OCI-LY7 (cell line): Measurements from ENCODE around the gene CDC42BPG. TPM values are rescaled to one million over a fixed set of nuclear protein-coding genes. Genes with fewer than 3 reads are reported as not detected.

Experiments used
- BruUV-seq: library from RNA; stranded (reverse); fragments of 400-500 nt; replicated peaks from 2 replicates; lab custom pipeline; 2021; lab: Mats Ljungman, UMichigan
- CTCF ChIA-PET: fragments of 300-600 bp; sonication (Branson Sonifier 250); formaldehyde crosslinking; loops from one replicate; lab custom pipeline; 2022; ENCODE audit warnings: antibody characterized with exemption; ENCODE audit not compliant: unreplicated experiment; lab: Charles Lee
- POLR2A ChIA-PET: fragments of 300-600 bp; sonication (Branson Sonifier 250); formaldehyde crosslinking; loops from one replicate; lab custom pipeline; 2022; ENCODE audit warnings: antibody characterized with exemption; lab: Charles Lee
- DNase-seq: peaks from one replicate; pipeline ENCODE4 v3.0.0-alpha.2; 2015; ENCODE audit warnings: low spot score
- H2AFZ ChIP-seq: fragments of 200-600 bp; sonication (generic), shearing (Covaris generic); 2 replicates; pipeline ENCODE4 v1.6.1; 2014; ENCODE audit warnings: mild to moderate bottlenecking, antibody characterized with exemption, low read length, moderate library complexity
- H3K27ac ChIP-seq: fragments of 200-600 bp; sonication (generic); 2 replicates; pipeline ENCODE4 v1.5.1; 2014; ENCODE audit warnings: mixed run types, low read depth, mild to moderate bottlenecking, moderate library complexity, low read length, inconsistent platforms; ENCODE audit not compliant: poor library complexity, severe bottlenecking
- H3K36me3 ChIP-seq: fragments of 200-600 bp; sonication (generic); 2 replicates; pipeline ENCODE4 v1.6.1; 2014; ENCODE audit warnings: mild to moderate bottlenecking, antibody characterized with exemption, low read length, moderate library complexity, mixed read lengths; ENCODE audit not compliant: insufficient read depth
- H3K4me1 ChIP-seq: fragments of 200-600 bp; sonication (generic); 2 replicates; pipeline ENCODE4 v1.5.1; 2014; ENCODE audit warnings: mild to moderate bottlenecking, low read length; ENCODE audit not compliant: insufficient read depth, poor library complexity, severe bottlenecking
- H3K4me2 ChIP-seq: fragments of 200-600 bp; sonication (generic); 2 replicates; pipeline ENCODE4 v1.6.1; 2014; ENCODE audit warnings: mild to moderate bottlenecking, low read length
- H3K4me3 ChIP-seq: fragments of 200-600 bp; sonication (generic); 2 replicates; pipeline ENCODE4 v1.5.1; 2014; ENCODE audit warnings: mild to moderate bottlenecking, low read depth, low read length; ENCODE audit not compliant: poor library complexity, severe bottlenecking
- H3K79me2 ChIP-seq: fragments of 200-600 bp; sonication (generic); 2 replicates; pipeline ENCODE4 v1.6.1; 2016; ENCODE audit warnings: low read depth, mild to moderate bottlenecking, low read length, moderate library complexity, mixed read lengths; ENCODE audit not compliant: insufficient read depth
- H3K9me2 ChIP-seq: fragments of 200-600 bp; sonication (generic); 2 replicates; pipeline ENCODE4 v1.6.1; 2016; ENCODE audit warnings: mild to moderate bottlenecking, low read length, mixed read lengths; ENCODE audit not compliant: insufficient read depth
- H3K9me3 ChIP-seq: fragments of 200-600 bp; sonication (generic); 2 replicates; pipeline ENCODE4 v1.6.1; 2014; ENCODE audit warnings: mild to moderate bottlenecking, mixed run types, low read length, mixed read lengths
- H4K20me1 ChIP-seq: fragments of 200-600 bp; sonication (generic); 2 replicates; pipeline ENCODE4 v1.6.1; 2014; ENCODE audit warnings: mild to moderate bottlenecking, antibody characterized with exemption, low read length, moderate library complexity, mixed read lengths; ENCODE audit not compliant: insufficient read depth
- EZH2phosphoT487 ChIP-seq: fragments of 200-600 bp; sonication (generic); IDR thresholded peaks from 2 replicates; pipeline ENCODE4 v1.6.1; 2018; ENCODE audit warnings: low read depth, borderline replicate concordance, mild to moderate bottlenecking, mixed run types, antibody characterized with exemption, low read length, moderate library complexity, mixed read lengths
- intact Hi-C: fragments of 100-400 bp; cut with micrococcal nuclease; formaldehyde crosslinking; loops from one replicate; pipeline ENCODE4 v1.10.0; 2022; ENCODE audit not compliant: unreplicated experiment
- total RNA-seq, 2 experiments: library from RNA; depleted of rRNA in 1 of 2; stranded (reverse); fragments of >200 nt in 1 of 2; shearing (Covaris generic) in 1 of 2; gene quantifications; 2 replicates each; pipeline ENCODE4 v1.2.3, GENCODE V29; 2014 to 2022
- TF ChIP-seq, protein P1 (sequence below): fragments of 200-600 bp; sonication (generic); conservative IDR thresholded peaks from 2 replicates; pipeline ENCODE4 v1.5.1; 2014; ENCODE audit warnings: mild to moderate bottlenecking, antibody characterized with exemption, low read length, moderate library complexity, mixed read lengths

The CDC42BPG gene
- total RNA-seq, 2 experiments from 2014 or later: 3.5 to 4.9 TPM

DNA sequence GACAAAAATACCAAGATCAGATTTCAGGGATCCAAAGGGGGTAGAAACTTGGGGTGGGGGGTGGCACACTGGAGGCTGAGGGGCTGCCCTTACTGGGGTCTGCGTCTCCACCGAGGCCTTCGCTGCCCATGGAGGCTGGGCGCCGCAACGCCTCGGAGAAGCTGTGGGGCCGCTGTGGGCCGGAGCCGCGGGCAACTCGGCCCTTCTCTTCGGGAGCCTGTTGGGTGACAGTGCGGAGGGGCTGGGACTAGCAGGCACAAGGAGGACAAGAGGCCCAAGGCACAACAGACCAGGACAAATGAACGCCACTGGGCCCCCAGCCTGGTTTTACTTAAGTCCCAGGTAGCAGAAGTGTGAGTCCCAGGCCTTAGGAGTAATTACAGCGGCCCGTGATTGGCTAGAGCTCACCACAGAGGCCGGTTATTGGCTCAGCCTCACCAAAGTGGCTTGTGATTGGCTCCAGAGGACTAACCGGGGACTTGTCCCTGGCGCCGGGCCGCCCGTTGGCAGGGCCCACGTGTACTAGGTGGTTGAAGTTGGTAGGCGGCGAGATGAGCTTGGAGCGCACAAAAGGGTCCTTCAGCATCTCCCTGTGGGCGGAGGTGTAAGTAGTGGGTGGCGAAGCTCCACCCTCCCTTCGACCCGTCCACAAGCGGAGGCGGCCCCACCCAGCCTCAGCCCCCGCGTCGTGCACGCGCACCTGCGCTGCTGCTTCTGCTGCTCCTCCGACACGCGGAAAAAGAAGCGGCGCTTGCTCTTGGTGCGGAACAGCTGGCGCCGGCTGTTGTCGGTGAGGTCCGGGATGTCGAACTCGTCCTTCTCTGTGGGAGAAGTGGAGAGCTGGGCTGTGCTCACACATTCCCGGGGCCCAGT lies 17.6 kb downstream of the CDC42BPG start:
- no peaks in the 10 kb centered on the region for H3K9me3 ChIP-seq
- ChIA-PET CTCF (no interaction called here), POLR2A (no interaction called here)
- no peaks in the 10 kb centered on the region for H3K9me2 ChIP-seq
- TF ChIP-seq, protein P1, sequence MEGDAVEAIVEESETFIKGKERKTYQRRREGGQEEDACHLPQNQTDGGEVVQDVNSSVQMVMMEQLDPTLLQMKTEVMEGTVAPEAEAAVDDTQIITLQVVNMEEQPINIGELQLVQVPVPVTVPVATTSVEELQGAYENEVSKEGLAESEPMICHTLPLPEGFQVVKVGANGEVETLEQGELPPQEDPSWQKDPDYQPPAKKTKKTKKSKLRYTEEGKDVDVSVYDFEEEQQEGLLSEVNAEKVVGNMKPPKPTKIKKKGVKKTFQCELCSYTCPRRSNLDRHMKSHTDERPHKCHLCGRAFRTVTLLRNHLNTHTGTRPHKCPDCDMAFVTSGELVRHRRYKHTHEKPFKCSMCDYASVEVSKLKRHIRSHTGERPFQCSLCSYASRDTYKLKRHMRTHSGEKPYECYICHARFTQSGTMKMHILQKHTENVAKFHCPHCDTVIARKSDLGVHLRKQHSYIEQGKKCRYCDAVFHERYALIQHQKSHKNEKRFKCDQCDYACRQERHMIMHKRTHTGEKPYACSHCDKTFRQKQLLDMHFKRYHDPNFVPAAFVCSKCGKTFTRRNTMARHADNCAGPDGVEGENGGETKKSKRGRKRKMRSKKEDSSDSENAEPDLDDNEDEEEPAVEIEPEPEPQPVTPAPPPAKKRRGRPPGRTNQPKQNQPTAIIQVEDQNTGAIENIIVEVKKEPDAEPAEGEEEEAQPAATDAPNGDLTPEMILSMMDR: no peak
- no peak for TF ChIP-seq EZH2phosphoT487
- no peaks in the 10 kb centered on the region for H4K20me1 ChIP-seq
- H3K36me3 ChIP-seq: no peaks in the 10 kb centered on the region
- BruUV-seq: no TSS peak
- no peak overlapping the region for H2AFZ ChIP-seq
- no peak overlapping the region for H3K4me3 ChIP-seq
- no peaks in the 10 kb centered on the region for H3K79me2 ChIP-seq
- H3K4me2 ChIP-seq: no peak overlapping the region
- peaks cover 4% of the 10 kb centered on the region for H3K4me1 ChIP-seq
- intact Hi-C loops: no loop called here
- no peak for DNase-seq
- H3K27ac ChIP-seq: no peak overlapping the region

- DNase-seq: no peak
- Histone ChIP-seq H3K27ac (no peak overlapping the region), H4K20me1 (no peaks in the 10 kb centered on the region), H2AFZ (no peak overlapping the region), H3K4me3 (no peak overlapping the region), H3K4me1 (peaks cover 4% of the 10 kb centered on the region), H3K36me3 (no peaks in the 10 kb centered on the region), H3K9me3 (no peaks in the 10 kb centered on the region), H3K79me2 (no peaks in the 10 kb centered on the region), H3K9me2 (no peaks in the 10 kb centered on the region), H3K4me2 (no peak overlapping the region)
- no peak for TF ChIP-seq EZH2phosphoT487
- TF ChIP-seq, protein P1: no peak
- intact Hi-C loops: no loop called here
- no TSS peak for BruUV-seq
- ChIA-PET POLR2A (no interaction called here), CTCF (no interaction called here)
Measured at GRCh38 chr11:64826062-64826461, 18.4 kb downstream of the CDC42BPG start.

DNA sequence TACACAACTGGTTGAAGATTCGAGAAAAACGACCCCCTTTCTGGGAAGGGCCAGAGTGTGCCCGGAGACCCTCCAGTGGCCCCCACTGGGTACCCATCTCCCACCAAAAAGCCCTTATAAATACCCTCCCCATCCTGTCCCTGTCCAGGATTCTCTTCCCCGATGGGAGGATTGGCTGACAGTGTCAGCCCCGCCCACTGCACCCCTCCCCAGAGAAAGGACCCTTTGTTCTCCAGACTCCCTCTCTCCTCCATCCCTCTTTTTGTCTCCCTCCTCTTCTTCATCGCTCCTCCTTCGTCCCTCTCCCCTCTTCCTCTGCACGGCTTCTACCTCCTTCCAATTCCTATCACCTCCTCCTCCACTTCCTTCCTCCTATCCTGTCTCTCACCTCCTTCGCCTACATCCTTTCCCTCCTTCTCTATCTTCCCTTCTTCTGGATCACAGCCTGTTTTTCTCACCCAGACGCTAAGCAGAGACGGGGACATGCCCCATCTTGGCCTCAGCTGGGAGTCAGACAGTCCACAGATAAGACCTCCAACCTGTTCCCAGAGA lies 20.8 kb downstream of the CDC42BPG start:
- ChIA-PET CTCF (interaction anchor here (0.6 kb wide), 1 partner anchor 41 kb away, joined by 3 read pairs; no protein-coding TSS in a partner anchor), POLR2A (no interaction called here)
- Histone ChIP-seq H3K9me2 (no peaks in the 10 kb centered on the region), H3K4me2 (no peak overlapping the region), H3K27ac (no peak overlapping the region), H3K9me3 (no peaks in the 10 kb centered on the region), H3K4me1 (no peaks in the 10 kb centered on the region), H4K20me1 (no peaks in the 10 kb centered on the region), H2AFZ (no peak overlapping the region), H3K36me3 (no peaks in the 10 kb centered on the region), H3K79me2 (no peaks in the 10 kb centered on the region), H3K4me3 (no peak overlapping the region)
- intact Hi-C loops: no loop called here
- TF ChIP-seq, protein P1: no peak
- TF ChIP-seq EZH2phosphoT487: no peak
- BruUV-seq: no TSS peak
- no peak for DNase-seq
